Cardiac muscle cell (in vitro differentiated cells and primary cell): ENCODE results near the gene PTPRT. TPM values are rescaled to one million over a fixed set of nuclear protein-coding genes. Genes with fewer than 3 reads are reported as not detected.

Experiments
- DNase-seq, 2 donors: peaks; one replicate each; pipeline versions ENCODE4 v3.0.0 to v3.0.0-alpha.2; 2010 to 2017; ENCODE audit warnings: low read depth in 1 of 2, low spot score in 1 of 2
- H3K27ac ChIP-seq: fragments of 200-600 bp; sonication (generic); 2 replicates; pipeline ENCODE4 v1.5.1; 2016
- H3K27me3 ChIP-seq: fragments of 200-600 bp; sonication (generic); 2 replicates; pipeline ENCODE4 v1.6.0; 2016; ENCODE audit warnings: control low read depth
- H3K36me3 ChIP-seq: fragments of 200-600 bp; sonication (generic); 2 replicates; pipeline ENCODE4 v1.5.1; 2016; ENCODE audit warnings: control low read depth
- H3K4me1 ChIP-seq: fragments of 200-600 bp; sonication (generic); 2 replicates; pipeline ENCODE4 v1.8.1; 2017; ENCODE audit warnings: low read depth, mild to moderate bottlenecking, mixed run types
- H3K4me3 ChIP-seq: fragments of 200-600 bp; sonication (generic); 2 replicates; pipeline ENCODE4 v1.5.1; 2016; ENCODE audit warnings: mild to moderate bottlenecking
- H3K9me3 ChIP-seq: fragments of 200-600 bp; sonication (generic); 2 replicates; pipeline ENCODE4 v1.5.1; 2017; ENCODE audit warnings: low read depth, mild to moderate bottlenecking, control low read depth
- polyA plus RNA-seq: library from polyadenylated mRNA; unstranded; fragments of >200 nt; fragmentation: Nextera tagmentation; extraction: Ambion mirVana; gene quantifications from 2 replicates; pipeline ENCODE4 v1.2.1, GENCODE V29; 2016
- total RNA-seq: library from RNA; depleted of rRNA; stranded (reverse); fragments of >200 nt; gene quantifications from 2 replicates; pipeline ENCODE4 v1.2.3, GENCODE V29; 2016
- TF ChIP-seq, protein P1 (sequence below): IDR thresholded peaks from 2 replicates; pipeline ENCODE4 v1.5.1; 2012; ENCODE audit warnings: low read depth, mild to moderate bottlenecking, low read length

PTPRT gene
- total and polyA plus RNA-seq, 2 experiments from 2014 or later: 0.30 to 1.4 TPM

DNA sequence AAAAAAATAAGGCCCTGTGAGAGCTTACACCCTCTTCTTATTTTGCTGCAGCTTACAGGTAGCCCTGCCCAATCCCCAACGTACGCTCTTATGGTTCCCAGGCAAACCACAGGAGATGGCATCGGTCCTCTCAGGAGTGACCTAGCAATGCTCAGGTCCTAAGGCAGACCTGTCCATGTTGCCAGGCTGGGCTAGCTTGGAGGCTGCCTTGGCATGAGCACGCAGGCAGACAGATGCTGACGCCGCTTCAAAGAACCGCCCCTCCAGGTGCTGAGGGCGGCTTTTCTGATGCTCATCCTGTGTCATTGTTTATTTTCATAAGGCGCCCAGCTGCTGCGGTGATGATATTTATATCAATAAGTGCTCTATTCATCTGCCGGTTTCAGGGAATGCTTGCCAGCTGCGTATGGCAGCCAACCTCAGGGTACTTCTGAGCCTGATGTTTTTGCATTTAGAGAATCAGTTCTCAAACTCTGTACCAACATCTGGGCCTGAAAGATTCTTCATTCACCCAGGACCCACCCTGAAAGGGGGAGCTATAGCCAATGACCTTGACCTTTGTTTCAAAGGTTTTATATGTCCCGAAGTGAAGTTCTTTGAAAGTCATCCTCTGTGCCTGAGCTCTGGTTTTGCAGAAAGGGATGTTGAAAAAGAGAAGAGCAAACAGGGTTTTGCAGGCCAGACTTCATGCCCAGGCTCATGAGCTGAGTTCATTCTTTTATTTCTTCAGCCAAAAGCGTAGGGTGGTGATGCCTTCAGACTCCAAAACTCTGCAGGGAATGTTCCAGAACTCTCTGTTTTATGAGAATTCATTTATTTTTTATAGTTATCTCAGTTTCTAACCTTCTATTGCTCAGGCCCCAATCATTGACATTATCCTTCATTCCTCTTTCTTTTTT is 1095.9 kb downstream of the PTPRT start:
- Histone ChIP-seq H3K9me3 (no peaks in the 10 kb centered on the region), H3K4me1 (no peaks in the 10 kb centered on the region), H3K27ac (no peak overlapping the region), H3K36me3 (no peaks in the 10 kb centered on the region), H3K27me3 (no peaks in the 10 kb centered on the region), H3K4me3 (no peak overlapping the region)
- TF ChIP-seq, protein P1, sequence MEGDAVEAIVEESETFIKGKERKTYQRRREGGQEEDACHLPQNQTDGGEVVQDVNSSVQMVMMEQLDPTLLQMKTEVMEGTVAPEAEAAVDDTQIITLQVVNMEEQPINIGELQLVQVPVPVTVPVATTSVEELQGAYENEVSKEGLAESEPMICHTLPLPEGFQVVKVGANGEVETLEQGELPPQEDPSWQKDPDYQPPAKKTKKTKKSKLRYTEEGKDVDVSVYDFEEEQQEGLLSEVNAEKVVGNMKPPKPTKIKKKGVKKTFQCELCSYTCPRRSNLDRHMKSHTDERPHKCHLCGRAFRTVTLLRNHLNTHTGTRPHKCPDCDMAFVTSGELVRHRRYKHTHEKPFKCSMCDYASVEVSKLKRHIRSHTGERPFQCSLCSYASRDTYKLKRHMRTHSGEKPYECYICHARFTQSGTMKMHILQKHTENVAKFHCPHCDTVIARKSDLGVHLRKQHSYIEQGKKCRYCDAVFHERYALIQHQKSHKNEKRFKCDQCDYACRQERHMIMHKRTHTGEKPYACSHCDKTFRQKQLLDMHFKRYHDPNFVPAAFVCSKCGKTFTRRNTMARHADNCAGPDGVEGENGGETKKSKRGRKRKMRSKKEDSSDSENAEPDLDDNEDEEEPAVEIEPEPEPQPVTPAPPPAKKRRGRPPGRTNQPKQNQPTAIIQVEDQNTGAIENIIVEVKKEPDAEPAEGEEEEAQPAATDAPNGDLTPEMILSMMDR: no peak
- DNase-seq: no peak

DNA sequence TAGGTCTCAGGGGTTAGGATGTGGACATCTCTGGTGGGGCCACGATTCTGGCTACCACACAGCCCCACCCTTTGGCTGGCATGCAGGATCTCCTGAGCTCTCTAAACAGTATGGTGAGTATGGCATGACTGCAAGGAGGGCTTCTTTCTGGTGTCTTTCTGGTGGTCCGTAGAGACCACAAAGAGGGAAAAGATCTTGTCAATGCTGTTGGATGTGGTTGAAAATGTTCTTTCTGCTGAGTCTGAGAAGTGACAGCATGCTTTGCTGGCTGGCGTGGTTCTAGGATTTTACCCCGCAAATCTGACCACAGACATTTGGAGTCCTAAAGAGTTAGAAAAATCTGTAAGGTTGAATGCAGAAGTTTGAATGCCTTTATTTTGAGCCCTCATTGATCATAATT is 1096.7 kb downstream of the PTPRT start:
- DNase-seq: no peak
- Histone ChIP-seq H3K9me3 (no peaks in the 10 kb centered on the region), H3K4me1 (no peaks in the 10 kb centered on the region), H3K4me3 (no peak overlapping the region), H3K36me3 (no peaks in the 10 kb centered on the region), H3K27ac (no peak overlapping the region), H3K27me3 (no peaks in the 10 kb centered on the region)
- TF ChIP-seq, protein P1: no peak

DNA sequence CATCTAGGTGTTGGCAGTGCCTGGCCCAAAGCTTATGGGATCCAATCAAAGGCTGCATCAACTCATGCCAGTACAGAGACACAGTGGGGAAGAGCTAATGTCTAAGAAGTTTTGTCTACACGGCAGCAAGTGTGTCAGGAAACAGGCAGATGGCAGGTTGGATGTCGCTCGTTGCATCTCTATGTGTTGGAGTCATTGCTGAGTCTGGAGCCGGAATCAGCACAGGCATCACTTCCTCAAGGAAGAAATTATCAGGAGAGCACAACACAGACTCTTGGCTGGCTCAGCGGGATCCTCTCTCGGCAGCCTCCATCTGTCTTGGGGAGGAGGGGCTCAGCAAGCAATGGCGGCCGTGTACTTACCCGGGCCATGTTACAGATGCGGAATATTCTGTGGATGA is 1104.3 kb downstream of the PTPRT start:
- TF ChIP-seq, protein P1: no peak

DNA sequence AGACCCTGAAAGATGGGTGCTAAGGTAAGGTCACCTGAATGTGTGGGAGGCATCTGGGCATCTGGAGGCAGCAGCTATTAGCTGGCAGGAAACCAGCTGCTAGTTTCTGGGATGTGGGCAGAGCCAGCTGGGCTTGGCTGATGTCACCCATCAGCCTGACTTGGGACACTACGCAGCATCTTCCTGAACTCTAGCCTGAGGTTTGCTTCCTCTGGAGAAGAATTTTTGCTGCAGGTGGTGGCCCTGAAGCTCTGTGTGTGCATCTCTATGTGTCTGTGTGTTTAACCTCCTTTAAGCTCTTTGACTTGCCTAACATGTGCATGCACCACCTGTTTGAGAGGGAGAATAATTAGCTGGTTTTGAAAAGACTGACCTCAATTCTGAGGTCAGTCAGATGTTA is 1106.4 kb downstream of the PTPRT start:
- no peaks in the 10 kb centered on the region for H3K4me1 ChIP-seq
- H3K27me3 ChIP-seq: no peaks in the 10 kb centered on the region
- no peaks in the 10 kb centered on the region for H3K9me3 ChIP-seq
- DNase-seq: no peak
- H3K27ac ChIP-seq: no peak overlapping the region
- no peaks in the 10 kb centered on the region for H3K36me3 ChIP-seq
- TF ChIP-seq, protein P1: no peak
- no peak overlapping the region for H3K4me3 ChIP-seq

More for the DNA sequence above, 1104.3 kb downstream of the PTPRT start:
- Histone ChIP-seq H3K9me3 (no peaks in the 10 kb centered on the region), H3K27me3 (no peaks in the 10 kb centered on the region), H3K27ac (no peak overlapping the region), H3K4me3 (no peak overlapping the region), H3K36me3 (no peaks in the 10 kb centered on the region), H3K4me1 (no peaks in the 10 kb centered on the region)
- no peak for DNase-seq

DNA sequence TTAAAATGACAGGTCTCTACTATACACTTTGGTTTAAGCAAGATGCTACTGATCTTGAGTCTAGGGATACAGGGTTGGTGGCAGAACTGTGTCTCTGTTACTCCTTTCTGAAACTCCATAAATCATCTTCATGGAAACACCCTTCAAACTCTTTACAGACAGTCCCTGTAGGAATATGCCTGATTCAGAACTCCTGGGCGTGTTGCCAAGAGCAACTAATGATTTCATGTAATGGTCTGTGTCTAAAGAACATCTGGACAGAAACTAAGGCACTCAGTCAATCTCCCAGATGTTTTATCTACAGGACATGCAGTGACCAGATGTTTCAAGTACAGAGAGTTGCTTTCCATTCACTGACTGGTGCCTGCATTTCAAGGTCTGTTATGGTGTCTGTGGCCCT is 1107.1 kb downstream of the PTPRT start:
- Histone ChIP-seq H3K27me3 (no peaks in the 10 kb centered on the region), H3K36me3 (no peaks in the 10 kb centered on the region), H3K4me1 (no peaks in the 10 kb centered on the region), H3K4me3 (no peak overlapping the region), H3K27ac (no peak overlapping the region), H3K9me3 (no peaks in the 10 kb centered on the region)
- TF ChIP-seq, protein P1: no peak
- DNase-seq: peak in 1 of 2 donors; percentile 18
